Gastroesophageal sphincter (tissue), 3 donors: Measurements from ENCODE around the gene RAB28.

Experiments
- POLR2A ChIP-seq, 2 donors: fragments of 450-650 bp; IDR thresholded peaks; one replicate each; pipeline ENCODE4 v1.6.1; 2017; ENCODE audit warnings: antibody characterized with exemption in 2 of 2, mild to moderate bottlenecking in 2 of 2, moderate library complexity in 1 of 2
- TF ChIP-seq, protein P1 (sequence below), 4 experiments: fragments of 200-600 bp in 2 of 4; fragments of 450-650 bp in 2 of 4; sonication (generic) in 1 of 4; IDR thresholded peaks; one replicate each; pipeline ENCODE4 v1.5.1; 2017 to 2019; ENCODE audit warnings: antibody characterized with exemption in 4 of 4, mild to moderate bottlenecking in 2 of 4, moderate library complexity in 2 of 4

- TF ChIP-seq, protein P1, sequence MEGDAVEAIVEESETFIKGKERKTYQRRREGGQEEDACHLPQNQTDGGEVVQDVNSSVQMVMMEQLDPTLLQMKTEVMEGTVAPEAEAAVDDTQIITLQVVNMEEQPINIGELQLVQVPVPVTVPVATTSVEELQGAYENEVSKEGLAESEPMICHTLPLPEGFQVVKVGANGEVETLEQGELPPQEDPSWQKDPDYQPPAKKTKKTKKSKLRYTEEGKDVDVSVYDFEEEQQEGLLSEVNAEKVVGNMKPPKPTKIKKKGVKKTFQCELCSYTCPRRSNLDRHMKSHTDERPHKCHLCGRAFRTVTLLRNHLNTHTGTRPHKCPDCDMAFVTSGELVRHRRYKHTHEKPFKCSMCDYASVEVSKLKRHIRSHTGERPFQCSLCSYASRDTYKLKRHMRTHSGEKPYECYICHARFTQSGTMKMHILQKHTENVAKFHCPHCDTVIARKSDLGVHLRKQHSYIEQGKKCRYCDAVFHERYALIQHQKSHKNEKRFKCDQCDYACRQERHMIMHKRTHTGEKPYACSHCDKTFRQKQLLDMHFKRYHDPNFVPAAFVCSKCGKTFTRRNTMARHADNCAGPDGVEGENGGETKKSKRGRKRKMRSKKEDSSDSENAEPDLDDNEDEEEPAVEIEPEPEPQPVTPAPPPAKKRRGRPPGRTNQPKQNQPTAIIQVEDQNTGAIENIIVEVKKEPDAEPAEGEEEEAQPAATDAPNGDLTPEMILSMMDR (IDR thresholded peaks at IDR 0.05) = no peak
- no peak for TF ChIP-seq POLR2A (IDR thresholded peaks at IDR 0.05)
Observed at GRCh38 chr4:13378973-13379759, 105.0 kb downstream of the RAB28 start.
